ENCODE results near the gene PRDX6.
"Not testable (repeated sequence)": the region's sequence is repeated elsewhere in the genome, so short reads cannot be mapped to it uniquely, and the experiment has no call there.

Gene PRDX6

DNA sequence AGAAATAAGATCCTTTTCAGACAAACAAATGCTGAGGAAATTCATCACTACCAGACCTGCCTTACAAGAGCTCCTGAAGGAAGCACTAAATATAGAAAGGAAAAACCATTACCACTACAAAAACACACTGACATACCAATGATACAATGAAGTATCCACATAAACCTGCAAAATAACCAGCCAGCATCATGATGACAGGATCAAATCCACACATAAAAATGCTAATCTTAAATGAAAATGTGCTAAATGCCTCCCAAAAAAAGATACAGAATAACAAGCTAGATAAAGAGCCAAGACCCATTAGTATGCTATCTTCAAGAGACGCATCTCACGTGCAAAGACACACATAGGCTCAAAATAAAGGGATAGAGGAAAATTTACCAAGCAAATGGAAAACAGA is 14.5 kb upstream of the PRDX6 start:
- in situ Hi-C loops (cut with MboI; ENCODE audit: low sequenced_read_pairs) = not testable (repeated sequence)

DNA sequence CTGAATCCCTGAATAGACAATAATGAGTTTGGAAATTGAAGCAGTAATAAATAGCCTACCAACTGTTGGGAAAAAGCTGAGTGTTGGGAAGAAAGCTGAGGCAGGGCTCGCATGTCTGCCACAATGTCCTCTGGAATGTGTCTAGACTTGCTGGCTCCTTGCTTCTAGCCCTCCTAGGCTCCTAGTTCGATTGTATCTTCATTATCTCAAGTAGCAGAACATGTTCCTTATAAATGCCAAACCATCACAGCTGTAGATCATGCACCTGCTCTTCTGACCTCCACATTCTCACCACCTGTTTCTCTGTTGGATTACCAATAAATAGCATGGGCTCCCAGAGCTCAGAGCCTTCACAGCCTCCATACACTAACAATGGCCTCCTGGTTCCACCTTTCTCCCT is 12.9 kb upstream of the PRDX6 start:
- in situ Hi-C loops (cut with MboI; ENCODE audit: low sequenced_read_pairs) = not testable (repeated sequence)

DNA sequence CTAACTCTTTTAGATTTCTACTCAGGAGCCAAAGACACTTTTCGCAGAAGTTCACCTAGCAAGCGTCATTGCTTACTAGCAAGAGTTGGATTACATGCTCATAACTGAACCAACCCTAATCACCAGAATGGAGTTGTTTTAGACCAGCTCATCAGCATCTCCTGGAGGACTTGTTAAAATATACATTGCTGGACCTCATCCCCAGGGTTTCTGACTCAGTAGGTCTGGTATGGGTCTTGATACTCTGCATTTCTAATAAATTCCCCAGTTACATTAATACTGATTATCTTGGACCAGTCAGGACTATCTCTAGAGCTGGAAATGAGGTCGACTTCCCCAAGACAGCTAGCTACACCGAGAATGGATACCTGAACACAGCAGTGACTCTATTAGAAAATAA is 9.7 kb upstream of the PRDX6 start:
- in situ Hi-C loops (cut with MboI; ENCODE audit: low sequenced_read_pairs) = no loop called here

- in situ Hi-C loops (cut with MboI; ENCODE audit: low sequenced_read_pairs) = no loop called here
Measured at GRCh38 chr1:173469656-173470055, 7.5 kb upstream of the PRDX6 start.

DNA sequence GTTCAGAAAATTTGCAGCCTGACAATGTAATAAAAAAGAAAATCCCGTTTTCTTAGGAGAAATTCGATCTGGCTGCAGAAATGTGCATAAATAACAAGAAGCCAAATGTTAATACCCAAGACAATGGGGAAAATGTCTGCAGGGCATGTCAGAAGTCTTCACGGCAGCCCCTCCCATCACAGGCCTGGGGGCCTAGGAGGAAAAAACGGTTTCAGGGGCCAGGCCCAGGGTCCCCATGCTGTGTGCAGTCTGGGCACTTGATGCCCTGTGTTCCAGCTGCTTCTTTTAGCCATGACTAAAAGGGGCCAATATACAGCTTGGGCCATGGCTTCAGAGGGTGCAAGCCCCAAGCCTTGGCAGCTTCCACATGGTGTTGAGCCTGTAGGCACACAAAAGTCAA is 6.5 kb upstream of the PRDX6 start:
- in situ Hi-C loops (cut with MboI; ENCODE audit: low sequenced_read_pairs) = no loop called here

DNA sequence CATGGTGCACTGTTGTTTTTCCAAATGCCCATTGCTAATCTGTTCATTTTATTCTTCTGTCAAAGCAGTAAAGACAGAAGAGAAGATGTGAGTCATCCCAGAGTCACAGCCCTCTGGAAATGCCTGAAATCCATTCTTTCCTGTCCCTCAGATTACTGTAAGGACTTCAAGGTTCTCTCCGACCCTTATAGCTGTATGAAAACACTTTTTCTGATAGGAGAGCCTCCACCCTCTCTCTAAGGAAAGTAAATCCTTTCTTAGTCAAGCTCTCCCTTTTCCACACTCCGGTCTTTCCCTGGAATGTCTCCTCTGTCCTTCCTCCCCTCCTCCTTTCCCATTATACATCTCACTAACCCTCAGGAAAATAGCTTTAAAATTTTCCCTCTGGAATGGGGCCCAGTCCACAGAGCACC is 3.5 kb upstream of the PRDX6 start:
- in situ Hi-C loops (cut with MboI; ENCODE audit: low sequenced_read_pairs) = no loop called here

- in situ Hi-C loops (cut with MboI; ENCODE audit: low sequenced_read_pairs) = no loop called here
Measured at GRCh38 chr1:173474097-173474779, 2.9 kb upstream of the PRDX6 start.

- in situ Hi-C loops (cut with MboI; ENCODE audit: low sequenced_read_pairs) = not testable (repeated sequence)
Measured at GRCh38 chr1:173474780-173475421, 2.2 kb upstream of the PRDX6 start.

DNA sequence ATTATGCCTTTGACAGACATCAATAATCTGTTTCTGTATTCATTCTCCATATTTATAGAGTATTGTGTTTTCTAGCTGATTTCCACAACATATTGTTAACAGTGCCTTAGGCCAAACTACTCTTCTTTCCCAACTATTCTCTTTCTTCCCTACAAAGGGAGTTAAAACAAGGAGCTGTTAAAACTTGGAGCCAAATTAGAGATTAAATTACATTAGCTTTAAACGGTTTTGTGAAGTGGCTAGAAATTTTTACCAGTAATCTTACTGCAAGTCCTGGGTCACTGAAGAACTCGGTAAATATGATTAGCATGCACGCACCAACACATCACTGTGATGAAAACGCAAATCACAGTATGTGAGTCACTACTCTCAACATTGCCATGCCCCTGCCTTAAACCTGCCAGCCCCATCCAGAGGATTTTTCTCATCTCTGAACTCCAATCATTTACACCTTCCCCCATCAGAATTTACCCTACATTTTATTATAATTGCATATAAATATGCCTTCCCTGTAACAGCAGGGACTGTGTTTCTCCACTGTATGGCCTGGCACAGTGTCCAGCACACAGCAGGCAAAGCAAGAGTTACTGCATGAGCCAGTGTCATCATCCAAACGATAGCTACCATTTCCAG is 1.5 kb upstream of the PRDX6 start:
- in situ Hi-C loops (cut with MboI; ENCODE audit: low sequenced_read_pairs) = no loop called here

DNA sequence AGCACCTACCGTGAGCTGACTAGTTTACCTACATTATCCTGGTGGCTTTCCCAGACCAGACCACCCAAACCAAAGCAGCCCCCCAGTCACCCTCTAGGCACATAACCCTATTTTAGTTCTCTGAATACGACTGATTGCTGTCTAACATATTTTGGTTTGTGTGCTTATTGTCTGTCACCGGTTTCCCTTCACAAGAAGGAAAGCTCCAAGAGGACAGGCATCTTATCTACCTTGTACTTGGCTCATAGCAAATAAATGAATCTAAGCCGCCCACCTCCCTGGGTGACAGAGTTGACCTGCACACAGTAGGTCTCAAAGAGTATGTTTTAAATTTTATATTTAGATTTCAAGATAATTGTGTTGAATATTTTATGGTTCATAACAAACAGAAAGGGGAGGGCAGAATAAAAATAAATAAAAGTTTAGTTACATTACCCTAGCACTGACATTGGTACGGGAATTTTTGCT is 904 bp upstream of the PRDX6 start:
- in situ Hi-C loops (cut with MboI; ENCODE audit: low sequenced_read_pairs) = no loop called here

- in situ Hi-C loops (cut with MboI; ENCODE audit: low sequenced_read_pairs) = no loop called here
Measured at GRCh38 chr1:173476665-173477285, 360 bp upstream of the PRDX6 start.

GRCh38 chr1:173478094-173478674 is 1.0 kb downstream of the PRDX6 start:
- in situ Hi-C loops (cut with MboI; ENCODE audit: low sequenced_read_pairs) = no loop called here

- in situ Hi-C loops (cut with MboI; ENCODE audit: low sequenced_read_pairs) = no loop called here
Measured at GRCh38 chr1:173479649-173480048, 2.5 kb downstream of the PRDX6 start.

GRCh38 chr1:173481195-173481772 is 4.1 kb downstream of the PRDX6 start:
- in situ Hi-C loops (cut with MboI; ENCODE audit: low sequenced_read_pairs) = no loop called here

GRCh38 chr1:173482683-173483082 is 5.5 kb downstream of the PRDX6 start:
- in situ Hi-C loops (cut with MboI; ENCODE audit: low sequenced_read_pairs) = no loop called here

GRCh38 chr1:173484276-173484675 is 7.1 kb downstream of the PRDX6 start:
- in situ Hi-C loops (cut with MboI; ENCODE audit: low sequenced_read_pairs) = no loop called here

- in situ Hi-C loops (cut with MboI; ENCODE audit: low sequenced_read_pairs) = no loop called here
Measured at GRCh38 chr1:173485401-173485800, 8.3 kb downstream of the PRDX6 start.

GRCh38 chr1:173488001-173488400 is 10.9 kb downstream of the PRDX6 start:
- in situ Hi-C loops (cut with MboI; ENCODE audit: low sequenced_read_pairs) = no loop called here

- in situ Hi-C loops (cut with MboI; ENCODE audit: low sequenced_read_pairs) = no loop called here
Measured at GRCh38 chr1:173489149-173489600, 12.0 kb downstream of the PRDX6 start.

DNA sequence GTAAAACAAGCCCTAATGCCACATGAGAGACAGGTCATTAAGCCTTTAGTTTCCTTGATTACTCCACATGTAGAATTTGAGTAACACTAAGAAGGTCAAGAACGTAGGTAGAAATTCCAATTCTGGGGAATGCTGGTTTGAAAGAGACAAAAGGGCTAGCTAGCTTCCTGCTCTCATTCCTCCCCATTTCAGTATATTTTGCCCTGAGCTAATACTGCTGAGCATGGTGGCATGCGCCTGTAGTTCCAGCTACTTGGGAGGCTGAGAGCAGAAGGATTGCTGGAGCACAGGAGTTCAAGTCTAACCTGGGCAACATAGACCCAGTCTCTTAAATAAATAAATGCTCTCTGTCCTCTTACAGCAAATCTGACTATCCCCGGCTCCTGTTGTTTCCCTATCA is 12.8 kb downstream of the PRDX6 start:
- in situ Hi-C loops (cut with MboI; ENCODE audit: low sequenced_read_pairs) = no loop called here

DNA sequence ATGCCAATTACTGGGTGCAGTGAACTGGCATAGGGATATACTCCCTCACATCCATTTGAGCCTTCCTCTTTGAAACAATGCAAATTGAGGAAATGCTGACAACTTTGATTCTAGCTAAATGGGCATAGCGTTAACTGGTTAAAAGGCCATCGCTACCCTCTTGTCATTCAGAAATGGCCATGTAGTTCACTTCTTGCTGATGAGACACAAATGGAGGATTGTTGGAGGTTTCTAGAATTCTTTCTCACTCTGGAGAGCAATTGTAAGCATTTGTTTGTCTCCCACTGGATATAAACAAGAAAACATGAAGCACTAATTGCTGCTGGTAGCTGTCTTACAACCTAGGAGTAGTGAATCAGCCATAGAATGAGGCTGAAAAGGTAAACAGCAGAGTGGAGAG is 14.4 kb downstream of the PRDX6 start:
- in situ Hi-C loops (cut with MboI; ENCODE audit: low sequenced_read_pairs) = no loop called here
